GM19467 (cell line): ENCODE measurements around the gene ZNRF3.
"Not testable (repeated sequence)": the region's sequence is repeated elsewhere in the genome, so short reads cannot be mapped to it uniquely, and the experiment has no call there.

Source experiments
- ATAC-seq: cut with Tn5 transposase; IDR thresholded peaks from one replicate; pipeline ENCODE4 v1.9.1; 2021; ENCODE audit warnings: mild to moderate bottlenecking, moderate library complexity; ENCODE audit not compliant: unreplicated experiment

ZNRF3 gene

DNA sequence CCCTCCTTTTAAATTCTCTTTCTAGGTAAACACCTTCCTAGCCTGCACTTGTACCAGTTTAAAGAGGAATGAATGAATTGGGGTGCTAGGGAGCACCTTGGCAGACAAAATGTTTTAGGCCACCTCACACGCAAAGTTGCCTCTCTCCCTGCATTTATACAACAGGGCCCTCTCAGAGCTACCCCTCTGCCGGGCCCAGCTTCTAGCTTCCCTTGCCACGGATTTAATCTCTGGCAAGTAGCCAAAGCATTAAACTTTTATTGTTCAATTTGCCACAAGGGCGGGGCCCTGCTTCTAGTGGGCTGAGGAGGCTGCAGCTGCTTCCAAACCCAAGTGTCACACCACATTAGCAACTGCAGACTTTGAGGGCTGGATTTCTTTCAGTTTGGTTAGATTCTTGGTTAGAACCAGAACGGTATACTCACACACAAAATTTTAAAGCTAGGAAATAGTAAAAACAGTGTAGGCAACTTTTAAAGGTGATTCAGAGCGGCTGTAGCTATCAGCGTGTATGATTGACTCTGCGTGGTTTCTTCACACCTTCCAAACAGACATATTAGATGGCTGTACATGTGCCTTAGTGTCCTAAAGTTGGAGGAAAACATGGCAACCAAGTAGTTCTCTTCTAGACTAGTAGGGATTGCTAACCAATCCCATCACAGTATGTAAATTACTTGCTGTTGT lies 196.0 kb downstream of the ZNRF3 start:
- ATAC-seq = no peak

GRCh38 chr22:29080106-29080975 lies 197.0 kb downstream of the ZNRF3 start:
- ATAC-seq = no peak

DNA sequence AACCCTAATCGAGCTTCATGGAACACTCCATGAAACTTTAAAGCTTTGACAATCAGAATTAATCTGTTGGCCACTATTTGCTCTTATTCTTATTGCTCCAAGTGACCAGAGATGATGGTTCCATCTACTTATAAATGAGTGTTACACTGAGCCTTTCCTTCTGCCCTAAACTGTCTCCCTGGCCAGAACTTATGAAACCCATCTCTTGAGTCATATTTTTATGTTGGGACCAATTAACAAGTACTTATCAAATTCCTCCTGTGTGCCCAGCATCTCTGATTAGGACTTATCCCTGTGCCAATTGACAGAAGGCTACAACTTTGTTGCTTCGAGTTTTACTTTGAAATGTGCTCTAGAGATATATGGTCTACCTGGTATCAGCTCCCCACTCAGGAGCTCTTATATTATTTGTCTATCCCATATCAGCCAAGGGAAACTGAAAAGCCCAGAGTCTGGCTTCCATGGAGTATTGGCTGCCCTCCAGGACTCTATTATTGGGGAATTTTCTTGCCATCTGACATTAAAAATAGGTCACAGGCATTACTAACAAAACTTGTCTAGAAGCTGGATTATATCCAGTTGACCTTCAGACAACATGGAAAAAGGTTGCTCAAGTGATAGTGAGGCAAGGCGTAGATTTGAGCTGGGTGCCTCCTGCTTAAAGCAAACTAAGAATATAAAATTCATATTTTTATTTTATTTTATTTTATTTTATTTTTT lies 198.3 kb downstream of the ZNRF3 start:
- ATAC-seq = no peak

DNA sequence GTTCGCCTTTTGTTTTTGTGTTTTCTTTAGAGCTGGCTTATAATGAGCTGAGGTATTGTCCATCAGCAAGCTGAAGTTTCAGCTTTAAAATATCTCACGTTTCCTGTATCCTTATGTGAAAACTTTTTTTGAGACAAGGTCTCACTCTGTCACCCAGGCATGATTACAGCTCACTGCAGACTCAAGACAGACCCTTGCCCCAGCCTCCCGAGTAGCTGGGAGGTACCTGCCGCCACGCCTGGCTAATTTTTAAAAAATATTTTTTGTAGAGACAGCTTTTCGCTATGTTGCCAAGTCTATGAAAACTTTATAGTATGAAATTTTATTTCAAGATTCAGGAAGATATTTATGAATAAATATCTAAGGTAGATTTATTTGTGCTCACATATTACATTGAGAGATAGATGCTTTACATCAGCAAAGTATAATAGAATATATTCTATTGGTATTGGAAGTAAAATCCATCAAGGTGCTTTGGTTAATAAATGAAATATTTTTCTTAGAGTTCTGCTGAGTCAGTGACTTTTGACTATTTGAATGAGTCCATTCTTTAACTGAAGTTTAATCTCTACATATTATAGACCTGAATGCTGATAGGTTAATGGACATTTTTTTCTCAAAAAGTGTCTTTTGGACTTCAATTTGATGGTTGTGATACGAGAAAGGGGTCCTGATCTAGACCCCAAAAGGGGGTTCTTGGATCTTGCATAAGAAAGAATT lies 199.6 kb downstream of the ZNRF3 start:
- no peak for ATAC-seq

- ATAC-seq = not testable (repeated sequence)
These were observed 200.2 kb downstream of the ZNRF3 start for GRCh38 chr22:29083576-29083932.

DNA sequence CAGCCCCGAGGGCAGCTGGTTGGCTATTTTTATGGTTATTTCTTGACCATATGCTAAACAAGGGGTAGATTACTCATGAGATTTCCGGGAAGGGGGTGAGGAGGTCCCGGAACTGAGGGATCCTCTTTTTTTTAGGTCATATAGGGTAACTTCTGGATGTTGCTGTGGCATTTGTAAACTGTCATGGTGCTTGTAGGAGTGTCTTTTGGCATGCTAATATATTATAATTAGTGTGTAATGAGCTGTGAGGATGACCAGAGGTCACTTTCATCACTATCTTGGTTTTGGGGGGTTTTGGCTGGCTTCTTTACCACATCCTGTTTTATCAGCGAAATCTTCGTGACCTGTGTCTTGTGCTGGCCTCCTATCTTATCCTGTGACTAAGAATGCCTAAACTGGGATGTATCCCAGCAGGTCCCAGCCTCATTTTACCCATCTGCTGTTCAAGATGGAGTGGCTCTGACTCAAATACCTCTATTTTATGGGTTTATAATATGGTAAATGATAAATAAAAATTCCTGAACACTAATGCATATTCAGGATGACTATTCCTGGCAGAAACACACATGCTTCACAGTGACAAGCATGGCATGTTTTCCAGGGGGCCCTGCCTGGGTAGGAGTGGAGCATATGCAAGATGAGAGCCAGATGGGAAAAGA lies 200.7 kb downstream of the ZNRF3 start:
- ATAC-seq = no peak

DNA sequence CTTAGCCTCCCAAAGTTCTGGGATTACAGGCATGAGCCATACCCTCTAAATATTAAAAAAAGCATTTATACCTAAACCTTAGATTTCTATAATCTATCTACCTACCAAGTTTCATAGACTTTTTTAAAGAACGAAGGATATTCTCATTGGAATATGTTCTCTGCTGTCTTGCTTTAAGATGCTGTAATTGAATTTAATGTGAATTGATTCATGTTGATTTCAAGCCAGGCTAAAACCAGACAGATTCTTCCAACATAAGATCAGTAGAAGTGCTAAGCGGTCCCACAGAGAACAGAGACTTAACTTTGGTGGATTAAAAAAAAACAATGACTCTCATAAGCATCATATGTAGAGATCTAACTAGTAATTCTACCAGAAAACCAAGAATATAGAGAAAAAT lies 203.6 kb downstream of the ZNRF3 start:
- no peak for ATAC-seq

- ATAC-seq = no peak
These were observed 205.4 kb downstream of the ZNRF3 start for GRCh38 chr22:29088809-29089208.

DNA sequence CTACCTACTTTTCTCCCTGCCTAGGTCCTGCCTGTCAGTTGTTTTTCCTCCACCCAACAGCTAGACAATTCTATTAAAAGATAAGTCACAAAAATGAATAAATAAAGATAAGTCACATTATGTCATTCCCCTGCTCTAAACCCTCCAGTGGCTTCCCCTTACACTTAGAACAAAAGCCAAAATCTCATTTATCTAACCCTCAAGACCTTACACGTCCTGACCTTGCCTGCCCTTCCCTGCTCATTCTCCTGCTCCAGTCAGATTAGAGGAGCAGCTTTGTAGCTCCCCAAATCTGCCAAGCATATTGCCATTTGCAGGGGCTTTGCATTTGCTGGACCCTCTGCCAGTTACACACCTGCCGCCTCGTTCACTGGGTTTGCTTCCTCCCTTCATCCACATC lies 206.1 kb downstream of the ZNRF3 start:
- no peak for ATAC-seq

GRCh38 chr22:29090039-29090438 lies 206.7 kb downstream of the ZNRF3 start:
- ATAC-seq = no peak

DNA sequence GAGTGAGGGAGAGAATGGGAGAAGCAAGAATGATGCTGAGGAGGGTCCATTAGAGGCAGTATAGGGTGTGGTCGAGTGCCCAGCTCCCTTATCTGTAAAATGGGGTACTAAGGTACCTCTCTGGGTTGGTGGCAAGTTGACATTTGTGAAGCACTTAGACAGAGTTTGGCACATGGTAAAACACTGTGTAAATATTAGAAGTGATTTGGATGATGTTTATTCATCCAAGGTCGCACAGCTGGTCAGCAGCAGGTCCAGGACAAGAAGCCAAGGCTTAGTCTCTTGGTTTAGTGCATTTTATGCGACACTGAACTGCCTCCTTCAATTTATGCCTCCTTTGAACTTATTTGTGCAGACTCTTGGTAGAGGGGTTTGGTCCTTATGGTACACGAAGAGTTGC lies 208.9 kb downstream of the ZNRF3 start:
- no peak for ATAC-seq

- no peak for ATAC-seq
These were observed 209.7 kb downstream of the ZNRF3 start for GRCh38 chr22:29093030-29093429.

DNA sequence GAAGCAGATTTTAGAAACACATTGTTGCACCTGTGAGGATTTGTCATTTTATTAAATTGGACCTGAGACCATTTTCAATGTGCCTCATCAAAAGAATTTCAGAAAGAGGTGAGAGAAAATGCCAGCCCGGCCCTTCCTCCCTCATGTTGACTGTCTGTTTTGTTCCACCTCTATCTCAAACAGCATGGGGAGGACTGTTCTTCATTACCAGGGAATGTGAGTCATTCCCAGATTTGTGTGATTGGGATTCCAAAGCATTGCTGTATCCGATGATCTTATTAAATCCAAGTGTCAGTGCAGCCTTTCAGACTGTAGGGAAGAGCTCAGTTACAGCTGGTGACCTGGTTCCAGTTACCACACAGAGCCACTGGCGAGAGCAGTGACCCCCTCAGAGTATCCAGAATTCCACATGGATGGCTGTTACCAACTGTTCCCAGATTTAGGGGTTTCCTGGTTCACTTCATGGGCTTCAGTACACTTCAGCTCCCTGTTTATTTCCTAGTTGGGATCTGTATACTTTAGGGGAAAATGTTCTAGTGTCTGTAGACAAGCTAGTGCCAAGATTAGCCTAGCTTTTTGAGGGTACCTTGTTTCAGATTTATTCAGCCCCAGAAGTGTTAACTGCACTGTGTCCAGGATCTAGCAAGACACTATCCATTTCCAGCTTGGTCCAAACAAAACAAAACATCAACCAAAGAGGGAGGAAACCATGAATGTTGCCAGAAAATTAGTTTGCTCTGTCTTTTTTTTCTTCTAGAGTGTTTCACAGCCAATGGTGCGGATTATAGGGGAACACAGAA lies 210.3 kb downstream of the ZNRF3 start:
- ATAC-seq = no peak

- ATAC-seq = no peak
These were observed 212.1 kb downstream of the ZNRF3 start for GRCh38 chr22:29095459-29095858.

DNA sequence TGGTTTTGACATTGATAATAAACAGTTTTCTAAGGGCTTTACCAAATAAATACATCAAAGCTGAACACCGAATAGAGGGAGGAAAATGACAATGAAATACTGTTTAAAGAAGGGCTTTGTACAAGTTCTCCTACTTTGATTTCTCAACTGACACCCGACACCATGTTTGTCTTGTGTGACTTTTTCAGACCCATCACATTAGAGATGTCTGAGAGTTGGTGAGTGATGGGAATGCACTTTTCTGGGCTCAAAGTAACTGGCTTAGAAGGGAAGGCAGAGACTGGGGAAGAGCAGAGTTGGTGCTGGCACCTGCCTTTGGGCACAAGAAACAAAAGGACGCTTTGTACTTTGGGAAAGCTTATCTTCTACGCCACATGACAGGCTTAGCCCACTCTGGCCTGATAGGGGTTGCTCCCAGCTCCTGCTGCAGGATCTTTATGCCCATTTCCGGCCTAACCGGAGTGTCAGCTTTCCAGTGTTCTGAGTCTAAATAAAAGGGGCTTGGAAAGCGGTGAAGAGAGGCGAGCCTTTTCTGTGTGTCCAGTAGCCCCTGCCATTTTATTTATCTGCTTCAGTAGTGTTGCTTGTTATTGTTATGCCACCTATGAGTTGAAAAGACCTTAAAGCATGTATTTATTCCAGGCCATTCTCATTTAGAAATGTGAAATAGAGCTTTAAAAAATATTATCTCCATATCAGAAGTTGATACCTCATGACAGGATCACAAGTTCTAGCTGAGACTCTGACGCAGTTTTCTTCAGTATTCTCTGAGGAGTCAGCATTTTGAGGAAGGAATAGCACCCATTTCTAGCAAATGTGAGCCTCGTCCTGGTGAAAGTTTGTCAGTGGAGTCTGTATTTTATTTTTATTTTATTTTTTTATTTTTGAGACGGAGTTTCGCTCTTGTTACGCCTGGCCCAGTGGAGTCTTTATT lies 213.6 kb downstream of the ZNRF3 start:
- ATAC-seq = no peak

- ATAC-seq = no peak
These were observed 214.9 kb downstream of the ZNRF3 start for GRCh38 chr22:29098296-29098695.

DNA sequence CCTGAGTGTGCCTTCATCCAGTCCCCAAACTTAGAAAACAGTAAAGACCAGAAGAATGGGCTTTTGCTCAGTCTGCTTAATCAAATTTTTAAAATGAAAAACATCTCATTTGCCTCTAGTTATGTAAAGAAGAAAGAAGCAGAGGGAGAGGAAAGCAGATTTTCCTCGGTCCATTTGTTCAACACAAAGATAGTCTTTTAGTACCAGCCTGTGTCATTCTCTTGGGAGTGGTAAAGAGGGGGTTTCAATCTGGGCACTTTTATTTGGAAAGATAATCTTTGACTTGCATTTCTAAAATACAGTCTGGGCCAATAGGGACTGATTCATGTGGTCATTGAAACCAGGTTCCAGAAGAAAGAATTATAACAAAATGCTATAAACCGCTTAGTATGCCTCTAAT lies 218.9 kb downstream of the ZNRF3 start:
- ATAC-seq = no peak

- ATAC-seq = no peak
These were observed 219.7 kb downstream of the ZNRF3 start for GRCh38 chr22:29103121-29103520.

DNA sequence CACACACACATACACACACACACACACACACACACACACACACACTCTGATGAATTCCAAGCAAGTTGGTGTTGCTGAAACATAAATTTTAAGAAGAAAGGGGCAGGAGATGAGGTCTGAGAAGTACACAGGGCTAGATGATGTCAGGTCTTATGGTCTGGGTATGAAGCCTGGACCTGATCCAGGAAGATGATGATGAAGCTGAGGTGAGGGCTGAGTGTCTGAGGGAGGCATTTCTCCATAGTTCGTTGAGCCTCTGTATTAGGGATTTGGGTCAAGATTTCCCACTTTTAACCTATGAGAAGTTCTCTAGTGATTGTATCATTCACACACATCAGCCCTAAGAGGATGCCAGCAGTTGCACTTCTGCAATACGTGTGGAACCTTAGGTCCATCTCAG lies 222.1 kb downstream of the ZNRF3 start:
- no peak for ATAC-seq
